H1 (cell line): ENCODE measurements around the gene PROSER2. TPM values are rescaled to one million over a fixed set of nuclear protein-coding genes. Genes with fewer than 3 reads are reported as not detected.
A peak's percentile ranks its signal among the peaks of the same experiment; 100 is the strongest.

ENCODE experiments used
- CTCF ChIA-PET: fragments of 300-600 bp; sonication (Branson Sonifier 250); formaldehyde crosslinking; loops from one replicate; lab custom pipeline; 2021; ENCODE audit not compliant: partially characterized antibody; lab: Charles Lee
- POLR2A ChIA-PET: fragments of 300-600 bp; sonication (Branson Sonifier 250); formaldehyde crosslinking; loops from one replicate; lab custom pipeline; 2021; ENCODE audit warnings: inconsistent platforms; ENCODE audit not compliant: partially characterized antibody; lab: Charles Lee
- DNase-seq, 2 experiments: peaks; one replicate each; pipeline versions ENCODE4 v3.0.0 to v3.0.0-alpha.2; 2010 to 2022; ENCODE audit warnings: low spot score in 2 of 2, low read depth in 1 of 2, mixed read lengths in 1 of 2
- FAIRE-seq: peaks from 2 replicates; lab custom pipeline; 2011; peaks lifted over from hg19 to GRCh38; lab: Jason Lieb, UNC
- H2AFZ ChIP-seq: 2 replicates; pipeline ENCODE4 v1.8.1; 2012; ENCODE audit warnings: low read length, inconsistent platforms
- H2AK5ac ChIP-seq: 2 replicates; pipeline ENCODE4 v1.6.1; 2013; ENCODE audit warnings: low read depth, low read length
- H2BK120ac ChIP-seq: replicated peaks from 2 replicates; pipeline ENCODE3; 2013; ENCODE audit warnings: low read depth, low read length, inconsistent platforms
- H2BK12ac ChIP-seq: 2 replicates; pipeline ENCODE4 v1.6.1; 2013; ENCODE audit warnings: low read depth, low read length
- H2BK15ac ChIP-seq: 2 replicates; pipeline ENCODE4 v1.6.1; 2013; ENCODE audit warnings: low read length
- H2BK20ac ChIP-seq: 2 replicates; pipeline ENCODE4 v1.6.1; 2013; ENCODE audit warnings: low read length
- H2BK5ac ChIP-seq: 2 replicates; pipeline ENCODE4 v1.6.1; 2013; ENCODE audit warnings: low read depth, low read length
- H3K14ac ChIP-seq: 2 replicates; pipeline ENCODE4 v1.6.1; 2013; ENCODE audit warnings: inconsistent platforms; ENCODE audit not compliant: insufficient read length
- H3K18ac ChIP-seq: 2 replicates; pipeline ENCODE4 v1.6.1; 2013; ENCODE audit warnings: low read length; ENCODE audit errors: extremely low read depth
- H3K23ac ChIP-seq: 2 replicates; pipeline ENCODE4 v1.6.1; 2013; ENCODE audit warnings: inconsistent platforms; ENCODE audit not compliant: insufficient read length
- H3K23me2 ChIP-seq: 2 replicates; pipeline ENCODE4 v1.6.1; 2013; ENCODE audit warnings: low read depth, low read length
- H3K27ac ChIP-seq: 2 replicates; pipeline ENCODE4 v1.6.1; 2011; ENCODE audit warnings: low read depth, low read length, inconsistent platforms
- H3K27me3 ChIP-seq, 4 experiments: replicated peaks in 1 of 4; 1 replicate in 1 of 4; 2 replicates in 3 of 4; pipeline versions ENCODE4 v1.6.1 to v1.8.1; 2011 to 2013; ENCODE audit warnings: low read length in 3 of 4, mild to moderate bottlenecking in 3 of 4, inconsistent platforms in 2 of 4, mixed read lengths in 2 of 4, moderate library complexity in 1 of 4; ENCODE audit not compliant: control insufficient read depth in 3 of 4, insufficient read depth in 3 of 4; ENCODE audit errors: extremely low read depth in 1 of 4
- H3K36me3 ChIP-seq, 4 experiments: 2 replicates each; pipeline versions ENCODE4 v1.6.1 to v1.8.1; 2011 to 2013; ENCODE audit warnings: mild to moderate bottlenecking in 4 of 4, low read length in 3 of 4, moderate library complexity in 2 of 4, control low read depth in 1 of 4, inconsistent platforms in 1 of 4; ENCODE audit not compliant: insufficient read depth in 4 of 4, control insufficient read depth in 2 of 4
- H3K4ac ChIP-seq: replicated peaks from 2 replicates; pipeline ENCODE3; 2013; ENCODE audit warnings: low read length, low read depth, mixed read lengths, inconsistent platforms; ENCODE audit not compliant: insufficient read length
- H3K4me1 ChIP-seq, 4 experiments: replicated peaks in 1 of 4; 1 replicate in 1 of 4; 2 replicates in 3 of 4; pipeline versions ENCODE4 v1.6.1 to v1.8.1; 2011 to 2013; ENCODE audit warnings: low read length in 3 of 4, inconsistent platforms in 2 of 4, mixed read lengths in 1 of 4; ENCODE audit not compliant: insufficient read depth in 4 of 4, control insufficient read depth in 3 of 4
- H3K4me2 ChIP-seq, 2 experiments: 2 replicates each; pipeline versions ENCODE4 v1.6.1 to v1.8.1; 2011 to 2013; ENCODE audit warnings: low read depth in 2 of 2, low read length in 2 of 2, control low read depth in 1 of 2, inconsistent platforms in 1 of 2, mild to moderate bottlenecking in 1 of 2; ENCODE audit not compliant: insufficient read depth in 1 of 2
- H3K4me3 ChIP-seq, 4 experiments: fragments of 200-600, 300-600 bp in 1 of 4; sonication (generic), shearing (Covaris generic), sonication (Bioruptor Twin) in 1 of 4; 2 replicates each; pipeline versions ENCODE4 v1.5.1 to v1.8.1; 2011 to 2016; ENCODE audit warnings: low read length in 4 of 4, low read depth in 3 of 4, control low read depth in 2 of 4, inconsistent platforms in 2 of 4, mild to moderate bottlenecking in 2 of 4, mixed read lengths in 1 of 4, moderate library complexity in 1 of 4; ENCODE audit not compliant: insufficient read depth in 2 of 4; ENCODE audit errors: extremely low read depth in 1 of 4
- H3K56ac ChIP-seq: replicated peaks from 2 replicates; pipeline ENCODE3; 2013; ENCODE audit warnings: low read depth, mild to moderate bottlenecking, mixed read lengths, low read length, inconsistent platforms; ENCODE audit not compliant: insufficient read length
- H3K79me1 ChIP-seq: 2 replicates; pipeline ENCODE4 v1.6.1; 2013; ENCODE audit warnings: low read depth, low read length, control low read depth
- H3K79me2 ChIP-seq, 2 experiments: 2 replicates each; pipeline versions ENCODE4 v1.6.1 to v1.8.1; 2012 to 2013; ENCODE audit warnings: low read length in 2 of 2, mild to moderate bottlenecking in 2 of 2, inconsistent platforms in 1 of 2; ENCODE audit not compliant: insufficient read depth in 2 of 2, control insufficient read depth in 1 of 2
- H3K9ac ChIP-seq, 4 experiments: replicated peaks in 1 of 4; 1 replicate in 1 of 4; 2 replicates in 3 of 4; pipeline versions ENCODE4 v1.6.1 to v1.8.1; 2011 to 2013; ENCODE audit warnings: low read depth in 3 of 4, low read length in 3 of 4, control low read depth in 2 of 4, mild to moderate bottlenecking in 2 of 4, moderate library complexity in 2 of 4, inconsistent platforms in 1 of 4; ENCODE audit errors: extremely low read depth in 1 of 4
- H3K9me3 ChIP-seq, 2 experiments: 2 replicates each; pipeline versions ENCODE4 v1.6.1 to v1.8.1; 2012 to 2013; ENCODE audit warnings: mild to moderate bottlenecking in 2 of 2, moderate library complexity in 2 of 2, control low read depth in 1 of 2, inconsistent platforms in 1 of 2, low read depth in 1 of 2, low read length in 1 of 2, mixed read lengths in 1 of 2; ENCODE audit not compliant: insufficient read depth in 2 of 2
- H4K20me1 ChIP-seq, 2 experiments: replicated peaks in 1 of 2; 2 replicates each; pipeline versions ENCODE3 to v1.8.1; 2011 to 2013; ENCODE audit warnings: inconsistent platforms in 2 of 2, low read length in 2 of 2, mild to moderate bottlenecking in 1 of 2; ENCODE audit not compliant: insufficient read depth in 2 of 2, control insufficient read depth in 1 of 2
- H4K5ac ChIP-seq: 2 replicates; pipeline ENCODE4 v1.6.1; 2013; ENCODE audit warnings: low read length, low read depth, mixed read lengths, inconsistent platforms; ENCODE audit not compliant: insufficient read length
- H4K8ac ChIP-seq: 2 replicates; pipeline ENCODE4 v1.8.0; 2013; ENCODE audit warnings: mild to moderate bottlenecking, moderate library complexity, low read length, inconsistent platforms; ENCODE audit not compliant: insufficient read depth; ENCODE audit errors: extremely low read depth
- H4K91ac ChIP-seq: replicated peaks from 2 replicates; pipeline ENCODE3; 2013; ENCODE audit warnings: low read length, mixed read lengths, inconsistent platforms; ENCODE audit not compliant: insufficient read length
- BCL11A ChIP-seq, 2 experiments: IDR thresholded peaks; one replicate each; pipeline ENCODE4 v1.6.1; 2011; ENCODE audit warnings: low read depth in 2 of 2, low read length in 2 of 2, mild to moderate bottlenecking in 2 of 2
- CHD2 ChIP-seq: IDR thresholded peaks from 2 replicates; pipeline ENCODE4 v1.6.1; 2012; ENCODE audit warnings: low read length, improper control_type of control experiment
- FOSL1 ChIP-seq: IDR thresholded peaks from 2 replicates; pipeline ENCODE4 v1.6.1; 2011; ENCODE audit warnings: mild to moderate bottlenecking, low read depth, low read length, moderate library complexity; ENCODE audit not compliant: insufficient read depth
- RNF2 ChIP-seq: fragments of 200-900, 300-1000 bp; sonication (generic); IDR thresholded peaks from 2 replicates; pipeline ENCODE4 v1.7.1; 2016; ENCODE audit warnings: borderline replicate concordance, low read depth, mild to moderate bottlenecking, antibody characterized with exemption, low read length; ENCODE audit not compliant: poor library complexity, severe bottlenecking; ENCODE audit errors: missing control alignments
- WGBS, 2 experiments: shearing (Covaris generic) in 1 of 2; methylation state at CpG; one replicate each; pipeline versions ENCODE4 v1.1.6 to v1.1.7; 2013 to 2015; ENCODE audit warnings: low lambda C conversion rate in 2 of 2, mixed read lengths in 2 of 2, inconsistent platforms in 1 of 2, low coverage in 1 of 2, missing lambda C conversion rate in 1 of 2; ENCODE audit not compliant: insufficient replicate concordance in 2 of 2, insufficient coverage in 1 of 2, insufficient read length in 1 of 2; ENCODE audit errors: extremely low coverage in 1 of 2, missing lambda C conversion rate in 1 of 2; 5-methylcytosine and 5-hydroxymethylcytosine counted together
- polyA plus RNA-seq, 7 experiments: library from polyadenylated mRNA; depleted of rRNA in 3 of 7; stranded (reverse) in 5 of 7; unstranded in 2 of 7; fragments of >200 nt in 5 of 7; fragments of 200-250 nt in 2 of 7; gene quantifications; 1 replicate in 5 of 7; 2 replicates in 1 of 7; 4 replicates in 1 of 7; pipeline versions ENCODE4 v1.2.1 to v1.2.3, GENCODE V29; 2011 to 2013; ENCODE audit warnings: missing spikeins in 2 of 7, mixed read lengths in 2 of 7
- total RNA-seq: library from RNA; stranded (reverse); fragmentation: NEBNext Ultra II Directional; extraction: Animal tissue kit (Norgen Biotek cat#: 25700); gene quantifications from 2 replicates; pipeline ENCODE4 v1.2.1, GENCODE V29; 2021

The PROSER2 gene
- total and polyA plus RNA-seq, 2 of the 8 experiments (the other 6 are each of a cell fraction or from before 2014, with no cell fraction given), result 3.9 to 13.7 TPM

DNA sequence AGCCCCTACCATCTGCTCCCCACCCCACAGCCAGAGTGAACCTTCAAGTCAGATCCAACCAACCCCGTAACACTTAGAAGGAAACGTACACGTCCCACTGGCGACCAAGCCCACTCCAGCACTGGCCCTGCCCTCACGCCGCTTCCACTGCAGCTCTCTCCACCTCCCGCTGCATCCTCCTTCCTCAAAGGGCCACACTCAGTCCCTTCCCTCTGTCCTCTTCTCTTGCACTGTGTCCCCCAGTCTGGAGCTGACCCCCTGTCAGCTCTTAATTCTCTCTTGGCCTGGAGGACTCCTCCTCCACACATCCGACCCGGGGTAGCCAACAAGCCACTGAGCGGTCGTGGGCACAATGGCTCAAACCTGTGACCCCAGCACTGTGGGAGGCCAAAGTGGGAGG lies 85.8 kb downstream of the PROSER2 start:
- Histone ChIP-seq H3K23ac (no peak overlapping the region), H3K9ac (no peak overlapping the region), H3K79me2 (no peaks in the 10 kb centered on the region), H3K27me3 (no peaks in the 10 kb centered on the region), H3K4me3 (no peak overlapping the region), H3K18ac (no peak overlapping the region; the same call in 1 of the 2 replicates), H4K5ac (no peak overlapping the region), H2BK12ac (no peak overlapping the region), H4K91ac (no peak overlapping the region), H3K23me2 (no peaks in the 10 kb centered on the region), H3K14ac (no peak overlapping the region), H4K20me1 (no peaks in the 10 kb centered on the region), H3K4me1 (no peaks in the 10 kb centered on the region; a peak in 2 of 7 replicates), H2BK5ac (no peak overlapping the region), H3K79me1 (no peaks in the 10 kb centered on the region), H3K4me2 (no peak overlapping the region), H2BK15ac (no peak overlapping the region), H2BK20ac (no peak overlapping the region), H3K56ac (no peak overlapping the region), H3K4ac (no peak overlapping the region), H2AFZ (no peak overlapping the region), H3K36me3 (no peaks in the 10 kb centered on the region), H3K27ac (no peak overlapping the region), H2BK120ac (no peak overlapping the region), H4K8ac (peak overlapping the region; percentile 68), H2AK5ac (no peak overlapping the region), H3K9me3 (no peaks in the 10 kb centered on the region)
- FAIRE-seq (no peak), DNase-seq (no peak)
- POLR2A ChIA-PET, result interaction anchor here (1.4 kb wide), 1 partner anchor 9 kb away, joined by 3 read pairs; no protein-coding TSS in a partner anchor
- WGBS, 2 experiments, result 91% methylated on average over 11 of the region's 11 CpGs; no CpG with 5 or more reads in 1 of the 2 experiments
- CTCF ChIA-PET, result interaction anchor here (0.9 to 1.7 kb wide), 7 partner anchors 17 to 126 kb away, joined by 3 to 8 read pairs (median 3); no protein-coding TSS in a partner anchor
- no peak for TF ChIP-seq BCL11A (IDR thresholded peaks at IDR 0.05; ENCODE audit: low read depth in 2 of 2, low read length in 2 of 2)
- no peak for TF ChIP-seq RNF2
- TF ChIP-seq CHD2, result no peak
- TF ChIP-seq FOSL1, result no peak
